NCI-H748 treated with DMSO at 0.1 percent for 48 hours (cell line): ENCODE results near the gene MRPS35.

Experiments used
- DNase-seq: peaks from one replicate; lab custom pipeline; 2025; lab: John Stamatoyannopoulos, UW

MRPS35 gene

DNA sequence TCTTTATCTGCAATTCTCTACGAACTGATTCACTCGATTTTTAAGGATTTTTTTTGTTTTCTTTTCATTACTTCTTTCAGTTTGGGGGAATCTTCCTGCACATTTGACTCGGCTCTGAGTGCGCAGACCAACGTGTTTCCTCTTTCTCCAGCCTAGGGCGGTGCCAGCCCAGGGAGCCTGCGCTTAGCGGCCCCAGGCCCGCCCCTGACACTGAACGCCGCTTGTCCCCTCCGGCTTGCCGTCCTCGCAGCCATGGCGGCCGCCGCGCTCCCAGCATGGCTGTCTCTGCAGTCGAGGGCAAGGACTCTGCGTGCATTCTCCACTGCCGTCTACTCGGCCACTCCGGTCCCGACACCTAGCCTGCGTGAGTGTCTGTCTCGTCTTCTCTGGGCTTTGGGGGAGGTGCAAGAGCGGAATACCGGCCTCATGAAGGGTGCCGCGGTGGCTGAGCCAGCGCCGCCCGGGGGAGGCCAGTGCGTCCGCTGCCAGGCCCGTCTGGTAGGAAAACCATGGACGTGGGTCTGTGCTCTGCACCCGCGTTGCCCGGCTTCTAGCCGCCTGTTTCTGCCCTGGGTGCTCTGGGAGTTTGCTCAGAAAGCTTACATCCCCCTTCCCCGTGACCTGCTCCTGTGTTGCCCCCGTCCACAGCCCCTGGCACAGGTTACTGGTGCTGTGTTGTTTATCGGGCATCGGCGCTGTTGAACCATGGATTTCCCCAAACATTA is at the start of gene MRPS35:
Gene MRPS35, plus strand, starts transcription at position 241 of the 725 bp plus-strand sequence. Its CDS starts 12 bp downstream, at position 253.
- DNase-seq, result peak; percentile 67

DNA sequence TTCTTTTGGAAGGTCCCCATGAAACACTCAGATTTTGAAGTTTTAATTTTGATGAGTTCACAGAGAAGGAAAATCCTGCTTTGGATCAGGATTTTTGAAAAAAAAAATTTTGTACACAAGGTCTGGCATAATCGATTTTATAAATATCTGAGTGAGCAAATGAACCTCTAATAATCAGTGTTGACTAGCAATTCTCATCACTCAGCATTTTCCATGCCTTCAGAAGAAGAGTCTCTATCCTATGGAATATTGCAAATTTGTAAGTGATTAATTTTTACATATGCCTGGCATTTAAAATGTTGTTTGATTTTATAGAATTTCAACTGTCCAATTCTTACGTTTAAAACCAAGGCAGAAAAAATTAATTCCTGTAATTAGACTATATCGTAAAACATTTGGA is 44.9 kb upstream of the MRPS35 start:
- no peak for DNase-seq

DNA sequence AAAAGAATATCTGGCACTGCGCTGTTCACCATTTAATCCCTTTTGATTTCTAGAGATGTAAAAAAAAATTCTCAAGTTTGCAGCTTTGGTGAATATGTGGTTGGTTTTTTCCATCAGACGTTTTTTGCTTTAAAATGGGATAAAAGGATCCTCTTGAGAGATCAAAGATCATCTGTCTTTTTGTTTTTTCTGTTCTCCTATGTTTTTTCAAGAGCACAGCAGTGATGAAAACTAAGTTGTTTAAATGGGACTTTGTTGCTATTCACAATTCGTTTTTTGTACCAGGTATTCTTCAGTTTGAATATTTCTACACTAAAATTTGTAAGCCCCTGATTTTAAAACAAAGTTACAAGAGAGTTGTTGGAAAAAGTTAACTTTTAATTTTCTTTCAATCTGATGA is 44.1 kb upstream of the MRPS35 start:
- no peak for DNase-seq

DNA sequence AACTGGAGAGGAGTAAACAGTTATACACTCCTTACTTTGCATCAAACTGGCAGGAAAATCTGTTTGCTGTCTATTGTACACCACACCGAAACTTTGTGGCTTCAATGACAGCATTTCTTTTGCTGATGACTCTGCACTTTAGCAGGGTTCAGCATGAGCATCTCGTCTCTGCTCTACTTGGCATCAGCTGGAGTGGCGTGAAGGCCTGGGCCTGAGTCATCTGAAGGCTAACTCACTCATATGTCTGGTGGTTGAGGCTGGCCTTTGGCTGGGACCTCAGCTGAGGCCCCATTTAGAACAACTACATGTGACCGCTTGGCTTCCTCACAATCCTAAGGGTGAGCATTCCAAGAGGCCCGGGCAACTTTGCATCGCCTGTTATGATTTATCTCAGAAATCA is 43.1 kb upstream of the MRPS35 start:
- DNase-seq, result no peak

- no peak for DNase-seq
Observed at GRCh38 chr12:27672051-27672450, 38.6 kb upstream of the MRPS35 start.

DNA sequence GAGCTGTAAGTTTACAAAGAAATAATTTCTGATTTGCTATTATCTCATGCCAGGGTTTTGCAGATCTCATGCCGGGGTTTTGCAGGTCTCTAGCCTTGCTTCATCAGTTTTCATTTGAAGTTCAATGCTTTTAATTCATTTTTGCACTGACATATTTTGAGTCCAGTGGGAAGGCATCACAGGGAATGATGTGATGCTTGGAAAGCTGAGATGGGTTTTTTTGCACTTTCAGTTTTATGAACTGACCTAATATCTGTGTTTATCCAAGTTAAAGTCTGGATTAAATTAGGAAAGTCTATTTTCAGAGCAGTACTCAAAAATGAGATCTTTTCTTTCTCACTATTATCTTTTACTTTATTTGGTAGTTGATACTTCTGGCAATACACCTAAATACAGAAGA is 38.0 kb upstream of the MRPS35 start:
- no peak for DNase-seq

DNA sequence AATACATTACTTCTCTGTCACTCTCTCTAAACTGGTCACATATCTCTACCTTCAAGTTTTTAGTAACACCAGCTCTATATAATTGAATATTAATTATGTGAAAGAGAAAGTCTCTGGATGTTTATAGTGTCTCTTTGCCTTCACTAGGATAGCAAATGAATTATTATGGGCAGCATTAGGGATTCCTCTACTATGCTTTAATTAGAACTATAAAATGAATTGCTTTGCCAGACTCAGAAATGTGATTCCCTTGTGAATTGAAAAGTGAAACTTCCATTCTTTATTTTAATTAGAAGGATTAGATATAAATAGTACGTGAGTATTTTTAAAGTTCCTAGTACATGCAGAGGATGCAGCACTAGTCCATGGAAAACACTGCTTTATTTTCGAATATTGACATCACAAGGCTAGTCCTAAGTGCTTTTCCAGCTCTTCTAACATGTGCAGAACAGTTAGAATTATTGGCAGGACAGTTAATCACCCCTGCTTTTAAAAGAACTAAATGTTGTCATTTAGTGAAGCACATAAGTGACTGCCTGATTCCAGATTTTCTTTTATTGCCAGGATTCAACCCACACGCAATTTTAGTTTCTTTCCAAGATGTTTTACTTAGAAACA is 37.4 kb upstream of the MRPS35 start:
- no peak for DNase-seq

GRCh38 chr12:27674989-27675388 is 35.6 kb upstream of the MRPS35 start:
- DNase-seq, result no peak

DNA sequence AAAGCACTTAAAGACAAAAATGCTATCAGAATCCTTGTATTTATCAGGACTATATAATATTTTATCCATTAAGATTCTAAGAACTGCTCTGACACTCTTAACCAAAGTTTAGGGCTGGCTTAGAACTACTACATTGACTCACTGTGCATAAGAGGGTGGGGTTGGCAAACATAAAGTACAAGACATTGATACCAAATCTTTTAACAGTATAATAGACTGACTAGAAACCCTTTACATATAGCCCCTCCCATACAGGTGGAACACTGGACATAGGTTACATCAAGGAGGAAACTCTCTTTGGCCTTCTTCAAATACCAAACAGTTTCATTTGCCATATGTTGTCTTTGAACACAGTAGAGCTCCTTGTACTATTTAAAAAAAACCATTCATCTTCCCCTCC is 30.0 kb upstream of the MRPS35 start:
- DNase-seq, result no peak

DNA sequence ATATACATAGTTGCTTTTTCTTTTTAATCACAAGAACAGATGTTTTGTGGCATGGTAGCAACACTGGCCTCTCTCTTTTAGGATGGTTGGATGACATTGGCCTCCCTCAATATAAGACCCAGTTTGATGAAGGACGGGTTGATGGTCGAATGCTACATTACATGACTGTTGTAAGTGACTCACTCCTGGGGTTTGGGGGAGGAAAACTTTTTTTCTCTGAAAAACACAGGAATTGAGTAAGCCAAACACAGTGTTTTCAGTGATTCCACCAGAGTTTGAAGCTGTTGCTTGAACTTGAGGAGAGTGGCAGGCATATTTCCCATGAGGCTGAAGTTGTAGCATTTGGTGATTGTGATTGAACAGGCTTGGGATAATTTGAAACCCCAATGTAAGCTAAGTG is 28.1 kb upstream of the MRPS35 start:
- DNase-seq, result no peak

DNA sequence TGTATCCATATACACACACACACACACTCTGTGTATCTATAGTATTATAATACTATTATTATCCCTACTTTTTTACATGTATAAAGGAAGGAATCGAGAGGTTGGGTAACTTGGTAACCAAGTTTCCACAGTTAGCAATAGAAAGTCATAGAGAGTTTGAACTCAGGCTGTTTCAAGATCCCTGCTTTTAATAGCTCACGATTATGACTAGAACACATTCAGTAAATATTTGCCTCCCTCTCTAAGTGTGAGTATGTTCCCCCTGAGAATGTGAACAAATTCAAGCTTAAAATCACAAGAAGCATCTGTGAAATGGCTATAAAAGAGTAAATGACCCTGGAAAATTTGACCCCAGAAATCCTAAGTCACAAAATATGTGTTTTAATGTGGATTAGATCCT is 25.4 kb upstream of the MRPS35 start:
- DNase-seq, result no peak

GRCh38 chr12:27686147-27686546 is 24.5 kb upstream of the MRPS35 start:
- DNase-seq, result no peak

DNA sequence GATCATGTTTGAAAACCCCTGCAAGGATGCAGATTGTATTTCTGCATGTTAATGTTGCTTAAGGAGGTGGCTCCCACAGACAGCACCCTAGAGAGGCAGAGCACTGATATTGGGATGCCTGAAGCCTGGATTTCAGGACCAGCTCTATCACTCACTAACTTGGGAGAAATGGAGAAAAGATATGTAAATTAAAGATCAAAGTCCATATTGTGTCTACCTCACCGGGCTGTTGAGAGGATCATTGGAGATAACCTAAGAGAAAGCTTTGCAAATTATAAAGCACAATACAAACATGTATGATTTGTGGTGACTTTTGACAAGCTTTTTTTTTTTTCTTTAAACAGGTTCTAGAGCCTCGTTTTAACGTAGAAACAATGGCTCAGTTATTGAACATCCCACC is 22.0 kb upstream of the MRPS35 start:
- no peak for DNase-seq

GRCh38 chr12:27689558-27690180 is 21.0 kb upstream of the MRPS35 start:
- DNase-seq, result no peak

DNA sequence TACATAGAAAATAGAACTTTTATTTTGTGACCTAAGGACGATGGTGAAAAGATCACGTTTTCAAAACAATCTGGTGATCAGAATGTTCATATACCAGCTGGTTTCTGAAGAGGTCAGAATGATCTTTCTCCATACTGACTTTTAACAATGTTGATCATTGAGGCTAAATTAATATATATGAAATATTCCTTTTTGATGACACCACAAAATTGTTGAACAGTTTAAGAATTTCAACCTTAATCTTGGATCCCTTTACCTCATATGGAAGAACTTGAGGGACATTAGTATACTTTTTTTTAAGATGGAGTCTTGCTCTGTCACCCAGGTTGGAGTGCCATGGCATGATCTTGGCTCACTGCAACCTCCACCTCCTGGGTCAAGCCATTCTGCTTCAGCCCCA is 17.2 kb upstream of the MRPS35 start:
- no peak for DNase-seq

- no peak for DNase-seq
Observed at GRCh38 chr12:27695556-27696292, 14.9 kb upstream of the MRPS35 start.

DNA sequence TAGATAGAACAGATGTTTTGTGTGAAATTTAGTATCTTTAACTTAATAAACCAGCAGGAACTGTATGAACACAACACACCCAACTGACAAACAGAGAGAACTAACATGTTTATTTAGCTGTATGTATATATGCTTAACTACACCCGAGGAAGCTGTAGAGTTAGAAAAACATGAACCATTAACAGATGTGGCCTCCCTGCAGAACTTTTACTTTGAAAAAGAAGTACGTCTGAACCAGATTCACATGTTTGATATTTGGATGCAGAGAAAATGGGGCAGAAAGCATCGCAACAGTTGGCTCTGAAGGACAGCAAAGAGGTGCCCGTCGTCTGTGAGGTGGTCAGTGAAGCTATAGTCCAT is 14.4 kb upstream of the MRPS35 start, which contains the start of gene REP15:
Gene REP15, plus strand, starts transcription at position 155 of the 360 bp plus-strand sequence. Its CDS starts 116 bp downstream, at position 271.
- no peak for DNase-seq

- no peak for DNase-seq
Observed at GRCh38 chr12:27696864-27697564, 13.6 kb upstream of the MRPS35 start.

DNA sequence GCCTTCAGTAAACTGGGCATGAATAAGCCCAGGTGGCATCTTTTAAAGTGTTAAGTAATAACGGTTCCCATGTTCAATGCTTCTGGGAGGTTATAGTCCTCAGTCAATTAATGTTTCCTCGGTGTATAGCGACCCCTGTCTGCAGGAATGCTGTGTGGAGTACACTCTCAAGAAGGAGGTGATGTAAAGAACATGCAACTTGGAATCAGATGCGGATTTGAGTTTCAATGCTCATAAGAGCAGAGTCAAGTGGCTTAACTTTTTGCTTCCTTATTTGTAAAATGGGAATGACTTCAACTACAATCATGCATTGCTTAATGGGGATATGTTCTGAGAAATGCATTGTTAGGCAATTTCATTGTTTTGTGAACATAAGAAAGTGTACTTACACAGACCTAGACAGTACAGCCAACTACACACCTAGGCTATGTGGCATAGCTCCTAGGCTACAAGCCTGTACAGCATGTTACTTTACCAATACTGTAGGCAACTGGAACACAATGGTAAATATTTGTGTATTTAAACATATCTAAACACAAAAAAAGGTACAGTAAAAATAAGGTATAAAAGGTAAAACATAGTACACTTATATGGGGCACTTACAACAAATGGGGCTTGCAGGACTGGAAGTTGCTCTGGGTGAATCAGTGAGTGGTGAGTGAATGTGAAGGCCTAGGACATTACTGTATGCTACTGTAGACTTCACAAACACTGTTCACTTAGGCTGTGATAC is 6.7 kb upstream of the MRPS35 start:
- no peak for DNase-seq

DNA sequence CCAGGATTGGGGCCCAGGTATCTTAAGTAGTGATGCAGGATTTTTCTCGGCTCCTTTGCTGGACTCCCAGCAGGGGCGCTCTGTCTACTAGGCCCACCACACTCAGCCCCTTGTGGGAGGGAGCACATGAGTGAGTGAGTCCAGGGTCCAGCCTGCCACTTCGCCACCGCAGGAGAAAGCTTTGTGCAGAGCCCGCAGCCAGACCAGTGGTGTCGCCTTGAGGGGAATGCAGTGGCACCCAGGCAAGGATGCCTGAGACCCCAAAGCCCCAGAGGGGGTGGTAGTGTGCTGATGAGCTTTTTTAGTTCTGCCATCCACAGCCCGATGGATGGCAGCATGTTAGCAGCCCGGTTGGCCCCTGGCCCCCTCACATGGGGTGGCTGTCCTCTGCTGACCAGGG is 5.4 kb upstream of the MRPS35 start:
- DNase-seq, result no peak

DNA sequence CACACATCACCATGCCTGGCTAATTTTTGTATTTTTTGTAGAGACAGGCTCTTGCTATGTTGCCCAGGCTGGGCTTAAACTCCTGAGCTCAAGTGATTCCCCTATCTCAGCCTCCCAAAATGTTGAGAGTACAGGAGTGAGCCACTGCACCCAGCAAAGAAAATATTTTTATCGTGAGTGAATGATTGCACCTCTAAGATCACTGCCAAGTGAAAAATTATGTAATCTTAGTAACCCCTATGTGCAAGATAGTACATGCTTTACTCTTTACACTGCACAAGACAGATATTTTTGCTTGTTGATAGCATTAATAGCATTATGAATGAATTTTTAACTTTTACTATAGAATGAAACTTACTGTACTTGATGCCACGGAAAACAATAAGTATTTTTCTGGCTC is 3.4 kb upstream of the MRPS35 start:
- DNase-seq, result no peak
